ENCODE measurements around the gene GRIK4. TPM values are rescaled to one million over a fixed set of nuclear protein-coding genes. Genes with fewer than 3 reads are reported as not detected.
A peak's percentile ranks its signal among the peaks of the same experiment; 100 is the strongest.

The GRIK4 gene
- total RNA-seq, 3 donors from 2014 or later (not counting 1 experiment from before 2014, with no cell fraction given), result 2.2 to 32.3 (median 21.9) TPM

DNA sequence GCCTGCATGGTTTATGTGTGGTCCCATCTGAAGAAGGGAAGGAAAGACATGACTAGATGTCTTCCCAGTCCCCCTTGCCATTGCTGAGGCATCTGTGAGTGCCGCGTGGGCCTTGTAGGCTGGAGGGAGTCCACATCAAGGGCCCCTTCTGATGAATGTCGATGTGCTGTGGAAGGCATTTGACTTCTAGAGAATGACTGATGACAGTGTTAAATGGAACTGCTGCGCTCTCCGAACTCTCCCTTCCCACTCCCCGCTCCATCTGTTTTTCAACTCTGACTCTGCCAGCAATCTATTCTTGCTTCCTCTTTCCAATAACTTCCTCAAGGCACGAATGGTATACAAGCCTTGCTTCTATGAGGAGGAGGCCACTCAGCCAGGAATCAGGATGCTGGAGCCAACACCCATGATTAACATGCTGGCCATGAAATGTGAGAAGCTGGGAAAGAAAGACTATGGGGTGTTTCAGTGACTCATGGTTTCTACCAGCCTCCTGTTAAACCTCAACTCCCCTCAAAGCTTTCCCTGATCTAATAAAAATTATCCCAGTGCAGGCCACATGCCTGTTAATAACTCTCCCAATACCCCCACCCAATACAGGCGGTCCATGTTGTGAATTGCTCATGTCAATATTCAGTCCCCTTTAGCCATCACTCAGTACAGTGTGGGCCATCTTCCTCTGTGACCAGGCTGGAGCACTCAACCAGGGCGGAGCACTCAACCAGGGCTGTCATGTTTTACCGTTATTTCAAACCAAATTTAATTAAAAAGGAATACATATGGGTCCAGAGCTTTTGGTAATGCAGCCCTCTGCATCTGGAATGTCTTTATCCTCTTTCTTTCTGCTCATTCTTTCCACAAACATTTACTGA, 466.0 kb downstream of the GRIK4 start:
- no peak for DNase-seq

DNA sequence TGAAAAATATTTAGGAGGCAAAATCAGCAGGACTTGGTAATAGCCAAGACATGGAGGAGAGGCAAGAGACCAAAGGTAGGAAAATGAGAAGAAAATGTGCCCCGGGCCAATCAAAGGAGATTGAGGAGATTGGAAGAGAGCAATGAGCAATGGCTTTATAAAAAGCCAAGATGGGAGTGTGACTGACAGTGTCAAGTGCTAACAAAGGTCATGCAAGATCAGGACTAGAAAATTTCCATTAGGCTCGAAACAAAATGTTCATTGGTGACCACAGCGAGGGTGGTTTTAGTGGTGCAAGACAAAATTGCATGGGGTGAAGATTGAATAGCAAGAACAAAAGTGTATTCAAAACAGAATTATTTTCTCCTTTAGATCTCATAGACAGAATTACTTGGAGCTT, 467.2 kb downstream of the GRIK4 start:
- ATAC-seq, result no peak
- Histone ChIP-seq H3K36me3 (ENCODE audit: control insufficient read depth, insufficient read depth, low read length) (no peaks in the 10 kb centered on the region), H3K4me3 (ENCODE audit: low read length) (no peak overlapping the region), H3K4me1 (ENCODE audit: control insufficient read depth, insufficient read depth, low read length) (no peaks in the 10 kb centered on the region), H3K27me3 (ENCODE audit: control insufficient read depth, insufficient read depth, low read length) (peaks cover 5% of the 10 kb centered on the region), H3K27ac (ENCODE audit: low read length) (no peak overlapping the region), H3K9me3 (ENCODE audit: control insufficient read depth, insufficient read depth, low read length) (no peaks in the 10 kb centered on the region)
- intact Hi-C loops (cut with micrococcal nuclease), result no loop called here
- Mint-ChIP-seq H3K4me1 (no peaks in the 10 kb centered on the region), H3K27ac (no peak overlapping the region), H3K9me3 (no peaks in the 10 kb centered on the region), H3K4me3 (no peak overlapping the region), H3K36me3 (no peaks in the 10 kb centered on the region), H3K27me3 (ENCODE audit: low read depth in 2 of 2) (peaks cover 0 to 41% of the 10 kb centered on the region in 2 donors)
- TF ChIP-seq, protein P1, sequence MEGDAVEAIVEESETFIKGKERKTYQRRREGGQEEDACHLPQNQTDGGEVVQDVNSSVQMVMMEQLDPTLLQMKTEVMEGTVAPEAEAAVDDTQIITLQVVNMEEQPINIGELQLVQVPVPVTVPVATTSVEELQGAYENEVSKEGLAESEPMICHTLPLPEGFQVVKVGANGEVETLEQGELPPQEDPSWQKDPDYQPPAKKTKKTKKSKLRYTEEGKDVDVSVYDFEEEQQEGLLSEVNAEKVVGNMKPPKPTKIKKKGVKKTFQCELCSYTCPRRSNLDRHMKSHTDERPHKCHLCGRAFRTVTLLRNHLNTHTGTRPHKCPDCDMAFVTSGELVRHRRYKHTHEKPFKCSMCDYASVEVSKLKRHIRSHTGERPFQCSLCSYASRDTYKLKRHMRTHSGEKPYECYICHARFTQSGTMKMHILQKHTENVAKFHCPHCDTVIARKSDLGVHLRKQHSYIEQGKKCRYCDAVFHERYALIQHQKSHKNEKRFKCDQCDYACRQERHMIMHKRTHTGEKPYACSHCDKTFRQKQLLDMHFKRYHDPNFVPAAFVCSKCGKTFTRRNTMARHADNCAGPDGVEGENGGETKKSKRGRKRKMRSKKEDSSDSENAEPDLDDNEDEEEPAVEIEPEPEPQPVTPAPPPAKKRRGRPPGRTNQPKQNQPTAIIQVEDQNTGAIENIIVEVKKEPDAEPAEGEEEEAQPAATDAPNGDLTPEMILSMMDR (IDR thresholded peaks at IDR 0.05), result no peak
- 67% methylated on average over 3 of the region's 3 CpGs for WGBS (ENCODE audit: insufficient coverage)
- DNase-seq, result no peak

More for the DNA sequence above, 466.0 kb downstream of the GRIK4 start:
- no peaks in the 10 kb centered on the region for H3K36me3 ChIP-seq (ENCODE audit: control insufficient read depth, insufficient read depth, low read length)
- TF ChIP-seq, protein P1 (IDR thresholded peaks at IDR 0.05), result no peak
- H3K4me1 ChIP-seq (ENCODE audit: control insufficient read depth, insufficient read depth, low read length), result no peaks in the 10 kb centered on the region
- H3K27me3 Mint-ChIP-seq (ENCODE audit: low read depth in 2 of 2), result peaks cover 0 to 43% of the 10 kb centered on the region in 2 donors
- H3K27ac ChIP-seq (ENCODE audit: low read length), result no peak overlapping the region
- H3K9me3 Mint-ChIP-seq, result no peaks in the 10 kb centered on the region
- no peaks in the 10 kb centered on the region for H3K9me3 ChIP-seq (ENCODE audit: control insufficient read depth, insufficient read depth, low read length)
- H3K4me1 Mint-ChIP-seq, result no peaks in the 10 kb centered on the region
- no peak for ATAC-seq
- 76% methylated on average over 10 of the region's 10 CpGs for WGBS (ENCODE audit: insufficient coverage)
- no peak overlapping the region for H3K4me3 ChIP-seq (ENCODE audit: low read length)
- no peaks in the 10 kb centered on the region for H3K27me3 ChIP-seq (ENCODE audit: control insufficient read depth, insufficient read depth, low read length)
- H3K4me3 Mint-ChIP-seq, result no peak overlapping the region
- intact Hi-C loops (cut with micrococcal nuclease), result no loop called here
- H3K27ac Mint-ChIP-seq, result no peak overlapping the region
- H3K36me3 Mint-ChIP-seq, result no peaks in the 10 kb centered on the region

DNA sequence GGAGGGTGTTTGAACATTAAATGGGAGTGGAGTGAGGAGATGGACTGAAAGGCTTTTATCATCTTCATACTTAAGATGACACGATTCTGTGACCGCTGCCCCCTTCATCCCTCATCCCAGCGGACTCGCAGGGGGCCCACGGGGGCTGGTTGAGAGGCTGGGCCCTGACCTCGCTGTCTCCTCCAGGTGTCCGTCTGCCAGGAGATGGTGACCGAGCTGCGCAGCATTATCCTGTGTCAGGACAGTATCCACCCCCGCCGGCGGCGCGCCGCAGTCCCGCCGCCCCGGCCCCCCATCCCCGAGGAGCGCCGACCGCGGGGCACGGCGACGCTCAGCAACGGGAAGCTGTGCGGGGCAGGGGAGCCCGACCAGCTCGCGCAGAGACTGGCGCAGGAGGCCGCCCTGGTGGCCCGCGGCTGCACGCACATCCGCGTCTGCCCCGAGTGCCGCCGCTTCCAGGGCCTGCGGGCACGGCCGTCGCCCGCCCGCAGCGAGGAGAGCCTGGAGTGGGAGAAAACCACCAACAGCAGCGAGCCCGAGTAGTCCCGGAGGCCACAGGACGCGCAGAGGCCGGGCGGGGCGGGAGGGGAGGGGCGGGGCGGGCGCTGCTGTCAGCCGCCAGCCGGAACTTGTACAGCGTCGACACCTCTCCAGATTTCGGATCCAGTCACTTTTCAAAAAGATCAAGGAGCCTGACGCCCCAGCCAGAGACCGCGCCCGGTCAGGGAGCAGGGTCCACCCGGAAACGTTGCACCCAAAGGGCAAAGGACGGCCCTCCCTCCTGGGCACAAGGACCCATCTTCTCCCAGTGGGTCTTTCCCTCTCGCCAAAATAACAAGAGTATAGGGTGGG, 474.4 kb downstream of the GRIK4 start:
- H3K27me3 Mint-ChIP-seq (ENCODE audit: low read depth in 2 of 2), result peaks cover 0 to 24% of the 10 kb centered on the region in 2 donors
- peak; percentile 75 to 96 (median 94) for ATAC-seq

More for the DNA sequence above, 474.4 kb downstream of the GRIK4 start:
- Mint-ChIP-seq H3K36me3 (no peaks in the 10 kb centered on the region), H3K27ac (peak overlapping the region; percentile 10 to 74), H3K4me3 (peak overlapping the region; percentile 89), H3K9me3 (no peaks in the 10 kb centered on the region), H3K4me1 (peaks cover 15 to 18% of the 10 kb centered on the region in 2 donors)
- H3K9me3 ChIP-seq (ENCODE audit: control insufficient read depth, insufficient read depth, low read length), result no peaks in the 10 kb centered on the region
- TF ChIP-seq, protein P1 (IDR thresholded peaks at IDR 0.05), result peak; percentile 52
- no peaks in the 10 kb centered on the region for H3K36me3 ChIP-seq (ENCODE audit: control insufficient read depth, insufficient read depth, low read length)
- peaks cover 7% of the 10 kb centered on the region for H3K4me1 ChIP-seq (ENCODE audit: control insufficient read depth, insufficient read depth, low read length)
- H3K4me3 ChIP-seq (ENCODE audit: low read length), result peak overlapping the region; percentile 15
- intact Hi-C loops (cut with micrococcal nuclease), result no loop called here
- no peak overlapping the region for H3K27ac ChIP-seq (ENCODE audit: low read length)
- WGBS (ENCODE audit: insufficient coverage), result 5% methylated on average over 71 of the region's 72 CpGs
- H3K27me3 ChIP-seq (ENCODE audit: control insufficient read depth, insufficient read depth, low read length), result peaks cover 7% of the 10 kb centered on the region
- DNase-seq, result peak; percentile 45 to 59

All from natural killer cell (primary cell).